ENCODE results near the gene SLC16A3. TPM values are rescaled to one million over a fixed set of nuclear protein-coding genes. Genes with fewer than 3 reads are reported as not detected.

Gene SLC16A3
- total and polyA plus RNA-seq, 11 donors = 6.5 to 56.0 (median 12.9) TPM

DNA sequence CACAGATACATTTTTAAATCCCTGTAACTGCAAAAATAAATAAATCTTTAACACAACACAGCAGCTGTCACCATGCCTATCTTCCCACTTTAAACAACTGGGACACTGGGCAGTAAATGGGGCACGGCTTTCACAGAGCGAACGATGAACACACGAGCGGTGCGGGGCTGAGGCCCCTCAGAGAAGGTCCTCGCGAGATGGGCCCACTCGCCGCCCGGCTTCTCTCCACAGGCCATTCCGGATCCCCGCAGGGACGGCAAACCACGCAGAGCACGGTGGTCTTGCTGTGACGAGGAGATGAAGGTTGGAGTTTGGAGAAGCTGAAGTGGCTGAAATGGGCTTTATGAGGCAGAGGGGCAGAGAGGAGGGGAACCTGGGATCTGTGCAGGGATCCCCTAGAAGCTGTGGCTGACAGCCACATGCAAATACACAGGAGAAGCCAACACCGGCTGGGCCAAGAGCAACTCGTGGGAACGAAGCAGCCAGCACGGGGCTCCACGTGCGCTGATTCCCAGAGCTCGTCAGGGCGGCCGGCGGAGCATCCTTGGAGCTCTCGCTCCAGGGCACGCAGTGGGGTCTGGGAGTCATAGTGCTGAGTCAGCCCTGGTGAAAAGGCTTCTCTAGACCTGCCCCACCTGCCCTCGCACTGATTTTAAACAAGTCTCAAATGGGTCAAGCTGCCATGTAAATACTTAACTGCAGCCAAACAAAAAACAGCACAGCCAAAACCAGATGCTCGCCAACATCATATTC lies 47.9 kb upstream of the SLC16A3 start:
- WGBS, 4 donors = 90 to 95% (median 93%) methylated on average over 27 to 31 of the region's 31 CpGs
- Histone ChIP-seq H3K4me3 (no peak overlapping the region), H3K9me3 (no peaks in the 10 kb centered on the region), H3K4me1 (no peaks in the 10 kb centered on the region), H3K27ac (no peak overlapping the region), H3K27me3 (no peaks in the 10 kb centered on the region), H3K36me3 (peaks cover 0 to 69% (median 30%) of the 10 kb centered on the region in 9 donors)
- ATAC-seq (no peak), DNase-seq (peak in 1 of 5 donors; percentile 52)
- TF ChIP-seq POLR2A (IDR thresholded peaks at IDR 0.05) (no peak), CTCF (IDR thresholded peaks at IDR 0.05) (no peak)
- intact Hi-C loops (cut with DNase I) = no loop called here

DNA sequence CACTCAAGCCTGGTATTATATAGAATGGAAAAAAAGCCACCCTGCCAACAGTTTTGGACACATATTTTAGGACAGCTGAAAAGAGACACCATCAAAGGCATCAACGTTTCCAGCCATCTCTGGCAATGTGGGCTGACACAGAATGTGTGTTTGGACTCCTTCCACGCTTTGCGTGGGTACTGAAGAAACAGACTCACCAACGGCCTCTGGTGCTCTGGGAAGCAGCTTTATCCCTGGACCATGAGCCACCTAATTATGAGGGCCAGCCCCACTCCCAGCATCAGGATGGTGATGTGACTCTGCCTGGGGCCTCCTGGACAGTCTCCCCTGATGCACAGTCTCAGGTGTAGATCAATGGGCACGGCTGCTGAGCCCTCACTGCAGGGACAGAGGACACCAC lies 44.1 kb upstream of the SLC16A3 start:
- intact Hi-C loops (cut with DNase I) = no loop called here
- Histone ChIP-seq H3K4me3 (no peak overlapping the region), H3K9me3 (no peaks in the 10 kb centered on the region)

DNA sequence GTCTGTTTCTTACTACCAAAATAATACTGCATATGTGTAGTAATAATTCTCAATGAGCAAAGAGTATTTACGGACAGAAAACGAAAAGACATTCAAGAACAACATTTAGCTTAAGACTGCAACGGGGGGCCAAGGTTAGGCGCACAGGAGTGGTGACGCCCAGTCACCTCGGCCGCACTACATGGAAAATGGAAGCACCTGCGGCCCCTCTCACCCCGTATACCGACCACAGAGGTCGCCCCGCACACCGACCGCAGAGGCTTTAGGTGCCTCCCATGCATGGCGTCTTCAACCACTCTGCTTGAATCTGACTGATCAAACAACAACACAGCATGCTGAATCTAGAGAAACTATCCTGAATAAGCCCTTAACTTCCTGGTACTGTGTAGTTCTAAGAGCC lies 42.6 kb upstream of the SLC16A3 start:
- Histone ChIP-seq H3K4me3 (no peak overlapping the region), H3K27ac (no peak overlapping the region), H3K9me3 (no peaks in the 10 kb centered on the region), H3K4me1 (no peaks in the 10 kb centered on the region), H3K36me3 (peaks cover 0 to 51% (median 19%) of the 10 kb centered on the region in 9 donors), H3K27me3 (no peaks in the 10 kb centered on the region)
- no peak for DNase-seq
- no peak for TF ChIP-seq CTCF (IDR thresholded peaks at IDR 0.05)
- no peak for TF ChIP-seq POLR2A (IDR thresholded peaks at IDR 0.05)
- WGBS, 4 donors = 92 to 97% (median 95%) methylated on average over 15 of the region's 15 CpGs
- no peak for ATAC-seq
- intact Hi-C loops (cut with DNase I) = no loop called here

More for the DNA sequence above, 44.1 kb upstream of the SLC16A3 start:
- Histone ChIP-seq H3K36me3 (peaks cover 0 to 64% (median 24%) of the 10 kb centered on the region in 9 donors), H3K27ac (no peak overlapping the region), H3K4me1 (no peaks in the 10 kb centered on the region), H3K27me3 (no peaks in the 10 kb centered on the region)
- ATAC-seq = no peak
- DNase-seq = no peak
- 84 to 90% (median 89%) methylated on average over 5 of the region's 5 CpGs for WGBS, 4 donors
- TF ChIP-seq POLR2A (IDR thresholded peaks at IDR 0.05) (no peak), CTCF (IDR thresholded peaks at IDR 0.05) (no peak)

GRCh38 chr17:82187500-82187899 lies 41.3 kb upstream of the SLC16A3 start:
- H3K27ac ChIP-seq = no peak overlapping the region
- 92 to 95% (median 94%) methylated on average over 2 to 23 of the region's 23 CpGs for WGBS, 4 donors
- no peaks in the 10 kb centered on the region for H3K9me3 ChIP-seq
- H3K4me3 ChIP-seq = no peak overlapping the region
- H3K4me1 ChIP-seq = no peaks in the 10 kb centered on the region
- ATAC-seq (no peak), DNase-seq (no peak)
- TF ChIP-seq CTCF (IDR thresholded peaks at IDR 0.05) = no peak
- TF ChIP-seq POLR2A (IDR thresholded peaks at IDR 0.05) = no peak
- H3K27me3 ChIP-seq = no peaks in the 10 kb centered on the region
- intact Hi-C loops (cut with DNase I) = no loop called here
- peaks cover 0 to 46% (median 25%) of the 10 kb centered on the region in 9 donors for H3K36me3 ChIP-seq

Measured in heart left ventricle (tissue), 16 donors.